A673 (cell line): Measurements from ENCODE around the gene DIPK1C. TPM values are rescaled to one million over a fixed set of nuclear protein-coding genes. Genes with fewer than 3 reads are reported as not detected.

Source experiments
- BruUV-seq: library from RNA; stranded (reverse); fragments of 400-500 nt; replicated peaks from 2 replicates; lab custom pipeline; 2021; lab: Mats Ljungman, UMichigan
- CTCF ChIA-PET: fragments of 300-600 bp; sonication (Branson Sonifier 250); formaldehyde crosslinking; loops from one replicate; lab custom pipeline; 2022; ENCODE audit warnings: antibody characterized with exemption; lab: Charles Lee
- POLR2A ChIA-PET: fragments of 300-600 bp; sonication (Branson Sonifier 250); formaldehyde crosslinking; loops from one replicate; lab custom pipeline; 2022; ENCODE audit warnings: antibody characterized with exemption; ENCODE audit not compliant: low non-redundant PET; lab: Charles Lee
- DNase-seq: peaks from one replicate; pipeline ENCODE4 v3.0.0-alpha.2; 2015; ENCODE audit warnings: low spot score
- H3K27ac ChIP-seq: fragments of 200-600 bp; sonication (generic); 2 replicates; pipeline ENCODE4 v1.5.1; 2016; ENCODE audit warnings: mixed run types, low read depth, mild to moderate bottlenecking, mixed read lengths, antibody characterized with exemption, low read length; ENCODE audit not compliant: poor library complexity, severe bottlenecking
- H3K27me3 ChIP-seq: fragments of 200-600 bp; sonication (generic); replicated peaks from 2 replicates; pipeline ENCODE4 v1.6.1; 2017; ENCODE audit warnings: mixed run types, low read depth, mild to moderate bottlenecking, mixed read lengths, antibody characterized with exemption, low read length; ENCODE audit not compliant: insufficient read depth, poor library complexity
- H3K36me3 ChIP-seq: fragments of 200-600 bp; sonication (generic); 2 replicates; pipeline ENCODE4 v1.6.1; 2016; ENCODE audit warnings: mixed run types, mild to moderate bottlenecking, mixed read lengths, antibody characterized with exemption, low read length; ENCODE audit not compliant: insufficient read depth, poor library complexity, severe bottlenecking
- H3K4me1 ChIP-seq: fragments of 200-600 bp; sonication (generic); 2 replicates; pipeline ENCODE4 v1.6.1; 2017; ENCODE audit warnings: mixed run types, mild to moderate bottlenecking, mixed read lengths, antibody characterized with exemption, low read length; ENCODE audit not compliant: insufficient read depth, poor library complexity, severe bottlenecking
- H3K4me3 ChIP-seq: fragments of 200-600 bp; sonication (generic); 2 replicates; pipeline ENCODE4 v1.5.1; 2016; ENCODE audit warnings: low read depth, mixed run types, mild to moderate bottlenecking, mixed read lengths, low read length; ENCODE audit not compliant: poor library complexity, severe bottlenecking
- H3K9me3 ChIP-seq: fragments of 200-600 bp; sonication (generic); 2 replicates; pipeline ENCODE4 v1.6.1; 2016; ENCODE audit warnings: mixed run types, low read depth, mild to moderate bottlenecking, mixed read lengths, antibody characterized with exemption, low read length; ENCODE audit not compliant: poor library complexity, severe bottlenecking
- CTCF ChIP-seq: fragments of 300-800, 200-600 bp; sonication (generic); conservative IDR thresholded peaks from 2 replicates; pipeline ENCODE4 v1.5.1; 2017; ENCODE audit warnings: low read depth, mild to moderate bottlenecking, antibody characterized with exemption, low read length, moderate library complexity, mixed read lengths
- EZH2 ChIP-seq: fragments of 200-600 bp; sonication (generic); IDR thresholded peaks from 2 replicates; pipeline ENCODE4 v1.6.1; 2017; ENCODE audit warnings: borderline replicate concordance, low read depth, mild to moderate bottlenecking, mixed read lengths, antibody characterized with exemption, low read length; ENCODE audit not compliant: poor library complexity, severe bottlenecking
- intact Hi-C: fragments of 100-400 bp; cut with micrococcal nuclease; formaldehyde crosslinking; loops from one replicate; pipeline ENCODE4 v1.10.0; 2022; ENCODE audit not compliant: unreplicated experiment
- total RNA-seq: library from RNA; stranded (reverse); gene quantifications from 2 replicates; pipeline ENCODE4 v1.2.3, GENCODE V29; 2021

The DIPK1C gene
- total RNA-seq, 1 experiment from 2014 or later: not detected

GRCh38 chr18:74445585-74445984, 11.5 kb downstream of the DIPK1C start:
- intact Hi-C loops: no loop called here
- ChIA-PET POLR2A (no interaction called here), CTCF (no interaction called here)
- Histone ChIP-seq H3K27ac (no peak overlapping the region), H3K4me3 (no peak overlapping the region), H3K9me3 (no peaks in the 10 kb centered on the region), H3K27me3 (peaks cover 18% of the 10 kb centered on the region), H3K36me3 (no peaks in the 10 kb centered on the region), H3K4me1 (no peaks in the 10 kb centered on the region)
- no peak for DNase-seq
- TF ChIP-seq EZH2 (no peak), CTCF (no peak)
- no TSS peak for BruUV-seq

- Histone ChIP-seq H3K4me3 (no peak overlapping the region), H3K9me3 (no peaks in the 10 kb centered on the region), H3K27ac (no peak overlapping the region), H3K27me3 (peaks cover 12% of the 10 kb centered on the region), H3K4me1 (no peaks in the 10 kb centered on the region), H3K36me3 (no peaks in the 10 kb centered on the region)
- ChIA-PET POLR2A (no interaction called here), CTCF (no interaction called here)
- BruUV-seq: no TSS peak
- intact Hi-C loops: no loop called here
- no peak for DNase-seq
- no peak for TF ChIP-seq EZH2
Observed at GRCh38 chr18:74444104-74444503, 13.0 kb downstream of the DIPK1C start.

GRCh38 chr18:74440808-74441427, 16.2 kb downstream of the DIPK1C start:
- no TSS peak for BruUV-seq
- TF ChIP-seq CTCF: no peak
- TF ChIP-seq EZH2: no peak
- POLR2A ChIA-PET: no interaction called here

GRCh38 chr18:74438091-74438490, 19.0 kb downstream of the DIPK1C start:
- Histone ChIP-seq H3K9me3 (no peaks in the 10 kb centered on the region), H3K27me3 (no peaks in the 10 kb centered on the region), H3K4me1 (no peaks in the 10 kb centered on the region), H3K27ac (no peak overlapping the region), H3K36me3 (no peaks in the 10 kb centered on the region), H3K4me3 (no peak overlapping the region)
- ChIA-PET POLR2A (no interaction called here), CTCF (no interaction called here)
- BruUV-seq: no TSS peak
- no peak for DNase-seq
- no peak for TF ChIP-seq CTCF
- no peak for TF ChIP-seq EZH2
- intact Hi-C loops: no loop called here

More at GRCh38 chr18:74440808-74441427, 16.2 kb downstream of the DIPK1C start:
- Histone ChIP-seq H3K27ac (no peak overlapping the region), H3K4me1 (no peaks in the 10 kb centered on the region), H3K9me3 (no peaks in the 10 kb centered on the region), H3K27me3 (peaks cover 12% of the 10 kb centered on the region), H3K36me3 (no peaks in the 10 kb centered on the region), H3K4me3 (no peak overlapping the region)
- intact Hi-C loops: no loop called here
- no peak for DNase-seq
- CTCF ChIA-PET: no interaction called here
